GM13976 (cell line): ENCODE results near the gene KLF16.

ENCODE experiments used
- DNase-seq: peaks from one replicate; pipeline ENCODE4 v3.0.0; 2012; ENCODE audit warnings: low spot score
- CTCF ChIP-seq: IDR thresholded peaks from 2 replicates; pipeline ENCODE4 v1.5.1; 2012; ENCODE audit warnings: borderline replicate concordance, mild to moderate bottlenecking; ENCODE audit not compliant: insufficient read depth; ENCODE audit errors: extremely low read depth, missing control alignments, control extremely low read depth
- in situ Hi-C: fragments of 300-500 bp; cut with MboI; formaldehyde crosslinking; loops from one replicate; pipeline ENCODE4 v1.12.0; 2022; ENCODE audit warnings: low sequenced_read_pairs, mixed read lengths, inconsistent platforms; ENCODE audit not compliant: unreplicated experiment

The KLF16 gene

GRCh38 chr19:1866693-1867348, 3.4 kb upstream of the KLF16 start:
- no peak for TF ChIP-seq CTCF
- in situ Hi-C loops: no loop called here
- DNase-seq: no peak

- no peak for DNase-seq
- in situ Hi-C loops: no loop called here
- TF ChIP-seq CTCF: no peak
Observed at GRCh38 chr19:1865172-1866010, 2.0 kb upstream of the KLF16 start.

- TF ChIP-seq CTCF: peak; percentile 96
- in situ Hi-C loops: no loop called here
- peak; percentile 88 for DNase-seq
Observed at GRCh38 chr19:1864480-1865171, 1.2 kb upstream of the KLF16 start.

- peak; percentile 96 for DNase-seq
- TF ChIP-seq CTCF: no peak
- in situ Hi-C loops: no loop called here
Observed at GRCh38 chr19:1863638-1864479, 480 bp upstream of the KLF16 start.

GRCh38 chr19:1862424-1863327, 703 bp downstream of the KLF16 start:
- DNase-seq: peak; percentile 78
- in situ Hi-C loops: no loop called here
- TF ChIP-seq CTCF: no peak
